ENCODE data around the gene KLHL21. TPM values are rescaled to one million over a fixed set of nuclear protein-coding genes. Genes with fewer than 3 reads are reported as not detected.

KLHL21 gene
- total and polyA plus RNA-seq, 9 of the 15 experiments (the other 6 are each of a cell fraction or from before 2014, with no cell fraction given), result 2.1 to 42.1 (median 17.5) TPM

DNA sequence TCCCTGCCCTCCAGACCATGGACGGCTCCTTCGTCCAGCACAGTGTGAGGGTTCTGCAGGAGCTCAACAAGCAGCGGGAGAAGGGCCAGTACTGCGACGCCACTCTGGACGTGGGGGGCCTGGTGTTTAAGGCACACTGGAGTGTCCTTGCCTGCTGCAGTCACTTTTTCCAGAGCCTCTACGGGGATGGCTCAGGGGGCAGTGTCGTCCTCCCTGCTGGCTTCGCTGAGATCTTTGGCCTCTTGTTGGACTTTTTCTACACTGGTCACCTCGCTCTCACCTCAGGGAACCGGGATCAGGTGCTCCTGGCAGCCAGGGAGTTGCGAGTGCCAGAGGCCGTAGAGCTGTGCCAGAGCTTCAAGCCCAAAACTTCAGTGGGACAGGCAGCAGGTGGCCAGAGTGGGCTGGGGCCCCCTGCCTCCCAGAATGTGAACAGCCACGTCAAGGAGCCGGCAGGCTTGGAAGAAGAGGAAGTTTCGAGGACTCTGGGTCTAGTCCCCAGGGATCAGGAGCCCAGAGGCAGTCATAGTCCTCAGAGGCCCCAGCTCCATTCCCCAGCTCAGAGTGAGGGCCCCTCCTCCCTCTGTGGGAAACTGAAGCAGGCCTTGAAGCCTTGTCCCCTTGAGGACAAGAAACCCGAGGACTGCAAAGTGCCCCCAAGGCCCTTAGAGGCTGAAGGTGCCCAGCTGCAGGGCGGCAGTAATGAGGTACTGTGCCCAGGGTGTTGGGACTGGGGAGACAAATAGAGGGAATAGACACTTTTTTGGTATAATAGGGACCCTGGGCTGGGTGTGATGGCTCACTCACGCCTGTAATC, 21.9 kb downstream of the KLHL21 start:
- POLR2A ChIA-PET, result interaction anchor here (0.6 to 13.4 kb wide), 12 partner anchors 8 to 61 kb away, joined by 3 to 221 read pairs (median 4); partner anchors contain the start of gene KLHL21
- peaks cover 45% of the 10 kb centered on the region for H3K79me2 ChIP-seq (ENCODE audit: control insufficient read depth, insufficient read depth, low read length)
- H3K9me1 ChIP-seq (ENCODE audit: control insufficient read depth, insufficient read depth, low read length), result peaks cover 14% of the 10 kb centered on the region
- peaks cover 29% of the 10 kb centered on the region for H4K20me1 ChIP-seq (replicated peaks; ENCODE audit: control insufficient read depth, insufficient read depth, low read length)
- CTCF ChIA-PET (ENCODE audit: low intra/inter-chr PET ratio), result interaction anchor here (1.3 kb wide), 1 partner anchor 27 kb away, joined by 4 read pairs; the partner anchor contains the start of gene NOL9
- FAIRE-seq, result peak; percentile 42
- intact Hi-C loops (cut with micrococcal nuclease) (loop anchor here (2.0 kb wide), 1 partner anchor 20 kb away; no protein-coding TSS in a partner anchor), in situ Hi-C loops (cut with MboI) (no loop called here)
- H3K4me2 ChIP-seq (ENCODE audit: insufficient read depth, low read length), result peak overlapping the region; percentile 96
- peak overlapping the region; percentile 73 for H3K27ac ChIP-seq (ENCODE audit: extremely low read depth, low read depth, low read length)
- ATAC-seq, result peak; percentile 40
- peak overlapping the region; percentile 74 for H3K4me3 ChIP-seq
- peaks cover 24% of the 10 kb centered on the region; the same call in 1 of the 3 replicates for H3K36me3 ChIP-seq (ENCODE audit: control insufficient read depth, insufficient read depth, low read length)
- H3K4me1 ChIP-seq (replicated peaks in 1 of 2; ENCODE audit: control insufficient read depth in 2 of 2, insufficient read depth in 2 of 2, low read length in 2 of 2), result peaks cover 46 to 64% of the 10 kb centered on the region in 2 experiments
- H3K27me3 ChIP-seq (ENCODE audit: control insufficient read depth in 2 of 2, insufficient read depth in 2 of 2, low read length in 2 of 2), result no peaks in the 10 kb centered on the region
- no TSS peak for BruUV-seq (replicated peaks)
- no peaks in the 10 kb centered on the region for H3K9me3 ChIP-seq (replicated peaks; ENCODE audit: control insufficient read depth, insufficient read depth, low read depth, low read length)
- no peak overlapping the region for H2AFZ ChIP-seq (ENCODE audit: low read depth, low read length)
- WGBS (ENCODE audit: insufficient coverage, low coverage, missing lambda C conversion rate), result 20% methylated on average over 19 of the region's 19 CpGs
- DNase-seq (ENCODE audit: extremely low read depth in 1 of 4, low spot score in 3 of 4), result peak; percentile 48 to 67 (median 56)
- H3K9ac ChIP-seq (ENCODE audit: insufficient read depth in 1 of 2, low read depth in 2 of 2, low read length in 2 of 2), result peak overlapping the region; percentile 74 to 96
- TF ChIP-seq RUNX1 (IDR thresholded peaks at IDR 0.05; ENCODE audit: low read depth) (peak; percentile 39; the same call in 1 of the 2 replicates), RCOR1 (IDR thresholded peaks at IDR 0.05; ENCODE audit: borderline replicate concordance in 1 of 2, low read depth in 2 of 2, low read length in 2 of 2) (0 out of 4 replicates have a peak, but pooled peaks of 1 of the 2 experiments have one; percentile 23), MTA3 (IDR thresholded peaks at IDR 0.05; ENCODE audit: borderline replicate concordance) (0 out of 2 replicates have a peak, but pooled peaks have one; percentile 22), NUFIP1 (IDR thresholded peaks at IDR 0.05; ENCODE audit: partially characterized antibody) (no peak), MLX (CRISPR knock-in tag; conservative IDR thresholded peaks at IDR 0.05) (0 out of 4 replicates have a peak, but pooled peaks of 1 of the 2 experiments have one; percentile 27), RBM39 (optimal IDR thresholded peaks at IDR 0.05; ENCODE audit: low read depth, low read length) (no peak), SMAD2 (IDR thresholded peaks at IDR 0.05; ENCODE audit: low read depth, low read length) (no peak)
- TF ChIP-seq, protein P1, sequence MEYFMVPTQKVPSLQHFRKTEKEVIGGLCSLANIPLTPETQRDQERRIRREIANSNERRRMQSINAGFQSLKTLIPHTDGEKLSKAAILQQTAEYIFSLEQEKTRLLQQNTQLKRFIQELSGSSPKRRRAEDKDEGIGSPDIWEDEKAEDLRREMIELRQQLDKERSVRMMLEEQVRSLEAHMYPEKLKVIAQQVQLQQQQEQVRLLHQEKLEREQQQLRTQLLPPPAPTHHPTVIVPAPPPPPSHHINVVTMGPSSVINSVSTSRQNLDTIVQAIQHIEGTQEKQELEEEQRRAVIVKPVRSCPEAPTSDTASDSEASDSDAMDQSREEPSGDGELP (CRISPR knock-in tag; IDR thresholded peaks at IDR 0.05; ENCODE audit: borderline replicate concordance), result peak; percentile 50; the same call in 1 of the 2 replicates
